Stimulated activated CD8-positive, alpha-beta memory T cell treated with anti-CD3 and anti-CD28 coated beads, Interleukin-15, amount 100 ng/mL, for 48 hours (primary cell): ENCODE measurements around the gene KRT83.
A peak's percentile ranks its signal among the peaks of the same experiment; 100 is the strongest.
"Not testable (repeated sequence)": the region's sequence is repeated elsewhere in the genome, so short reads cannot be mapped to it uniquely, and the experiment has no call there.

Experiments
- DNase-seq, 2 donors: peaks; one replicate each; pipeline ENCODE4 v3.0.0-alpha.2; 2020; ENCODE audit warnings: low read depth in 2 of 2

Gene KRT83

GRCh38 chr12:52353766-52354165 lies 32.6 kb upstream of the KRT83 start:
- DNase-seq = no peak

DNA sequence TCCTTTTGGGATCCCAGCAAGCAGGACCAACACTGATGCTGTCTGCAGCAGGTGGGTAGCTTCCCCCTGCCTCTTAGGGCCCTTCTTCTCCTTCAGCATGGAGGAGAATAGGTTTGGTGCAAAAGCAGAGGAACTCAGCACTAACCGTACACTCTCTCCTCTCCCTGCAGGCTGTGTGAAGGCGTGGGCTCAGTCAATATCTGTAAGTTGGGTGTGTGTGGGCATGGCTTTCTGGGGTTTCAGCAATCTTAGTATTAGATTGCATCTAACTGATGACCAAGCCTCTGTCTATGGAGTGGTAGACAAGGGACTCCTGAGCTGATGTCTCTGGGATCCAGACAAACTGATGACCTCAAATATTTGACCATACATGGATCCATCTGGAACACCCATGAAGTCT lies 31.8 kb upstream of the KRT83 start:
- DNase-seq = no peak

DNA sequence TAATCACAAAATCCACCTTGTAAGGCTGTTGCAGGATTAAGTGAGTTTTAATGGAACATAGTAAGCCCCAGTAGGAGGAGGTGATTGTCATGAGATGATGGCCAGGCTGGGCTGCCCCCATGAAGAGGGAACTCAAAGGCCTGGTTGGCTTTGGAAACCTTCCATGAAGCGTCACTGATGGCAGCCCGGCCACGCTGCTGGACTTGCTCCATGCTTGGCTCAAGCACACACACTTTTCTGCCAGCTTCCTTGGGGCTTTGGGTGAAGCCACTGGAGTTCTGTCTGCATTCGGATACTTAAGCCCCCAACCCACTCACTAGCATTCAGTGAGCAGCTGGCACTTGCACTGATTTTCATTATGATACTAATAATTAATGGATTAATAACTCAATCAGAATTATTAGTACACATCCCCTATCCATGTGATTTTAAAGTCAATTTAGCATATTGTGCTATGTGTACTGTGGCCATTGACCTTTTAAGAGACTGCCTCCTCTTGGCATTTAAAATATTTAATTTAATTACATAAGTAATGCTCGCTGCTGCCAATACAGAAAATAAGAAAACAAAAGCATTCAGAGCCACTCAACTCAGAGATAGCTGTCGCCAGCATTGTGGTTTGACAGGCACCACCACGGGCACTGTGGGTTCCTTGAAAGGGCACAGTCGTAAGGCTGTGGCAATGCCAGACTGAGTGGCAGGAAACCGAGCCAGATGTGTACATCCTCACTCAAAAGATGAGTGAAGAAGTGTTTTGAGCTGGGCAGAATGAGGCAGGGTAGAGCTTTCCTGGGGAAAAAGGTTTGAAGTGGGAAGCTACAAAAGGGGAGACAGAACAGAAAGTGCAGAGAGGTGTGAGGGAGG lies 30.2 kb upstream of the KRT83 start:
- DNase-seq = peak in 1 of 2 donors; percentile 19

DNA sequence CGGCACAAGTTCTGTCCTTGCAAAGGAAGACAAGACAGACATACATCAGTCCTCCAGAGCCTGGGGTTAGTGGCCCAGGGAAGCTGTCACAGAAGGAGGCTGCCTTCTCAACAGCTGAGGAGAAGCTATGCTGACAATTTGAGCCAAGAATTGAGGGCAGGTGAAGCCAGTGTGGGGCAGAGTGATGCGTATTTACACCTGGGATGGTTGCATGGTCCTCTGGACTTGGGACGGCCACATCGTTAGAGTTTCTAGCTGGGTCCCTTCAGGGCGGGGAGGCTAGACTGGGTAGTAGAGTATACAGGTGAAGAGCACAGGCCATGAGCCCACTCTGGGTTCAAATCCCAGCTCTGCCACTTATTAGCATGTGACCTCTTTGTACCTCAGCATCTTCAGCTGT lies 29.6 kb upstream of the KRT83 start:
- DNase-seq = no peak

GRCh38 chr12:52350021-52350620 lies 28.9 kb upstream of the KRT83 start:
- DNase-seq = no peak

GRCh38 chr12:52349196-52349595 lies 28.0 kb upstream of the KRT83 start:
- DNase-seq = no peak

DNA sequence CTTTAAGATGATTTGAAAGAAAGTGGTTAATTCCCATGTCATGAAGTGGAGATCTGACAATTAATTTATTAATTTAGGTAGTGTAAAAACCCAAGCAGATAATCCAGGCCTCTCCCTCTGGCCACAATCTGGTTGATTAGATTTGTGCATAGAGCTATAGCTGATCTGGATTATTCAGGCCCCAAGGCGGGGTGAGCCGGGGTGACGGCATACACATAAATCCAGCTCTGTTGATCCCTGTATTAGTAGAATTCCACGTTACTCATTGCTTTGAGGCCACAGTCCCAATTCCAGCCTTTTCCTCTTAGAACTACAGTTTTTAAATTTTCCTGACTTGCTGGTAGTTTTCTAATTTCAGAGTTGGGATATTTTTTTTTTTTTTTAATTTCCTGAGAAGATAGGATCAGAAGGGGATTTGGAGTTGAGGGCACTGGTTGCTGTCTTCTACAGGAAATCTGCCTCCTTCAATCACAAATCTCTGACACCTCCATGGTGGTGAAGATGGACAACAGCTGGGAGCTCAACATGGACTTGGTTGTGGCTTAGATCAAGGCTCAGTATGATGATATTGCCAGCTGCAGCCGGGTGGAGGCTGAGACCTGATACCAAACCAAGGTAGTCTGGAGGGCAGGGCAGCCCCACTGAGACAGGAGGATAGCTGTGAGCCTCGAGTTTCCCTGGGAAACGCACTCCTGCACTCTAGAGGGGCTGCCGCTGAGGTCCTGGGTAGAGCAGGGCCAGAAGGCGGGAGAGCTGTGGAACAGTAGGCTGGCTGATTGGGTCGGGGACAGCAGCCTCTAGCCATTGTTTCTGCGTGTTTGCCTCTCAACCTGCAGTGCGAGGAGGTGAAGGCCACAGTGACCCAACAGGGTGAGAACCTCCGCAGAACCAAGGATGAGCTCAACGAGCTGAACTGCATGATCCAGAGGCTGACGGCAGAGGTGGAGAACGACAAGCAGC lies 26.6 kb upstream of the KRT83 start:
- no peak for DNase-seq

DNA sequence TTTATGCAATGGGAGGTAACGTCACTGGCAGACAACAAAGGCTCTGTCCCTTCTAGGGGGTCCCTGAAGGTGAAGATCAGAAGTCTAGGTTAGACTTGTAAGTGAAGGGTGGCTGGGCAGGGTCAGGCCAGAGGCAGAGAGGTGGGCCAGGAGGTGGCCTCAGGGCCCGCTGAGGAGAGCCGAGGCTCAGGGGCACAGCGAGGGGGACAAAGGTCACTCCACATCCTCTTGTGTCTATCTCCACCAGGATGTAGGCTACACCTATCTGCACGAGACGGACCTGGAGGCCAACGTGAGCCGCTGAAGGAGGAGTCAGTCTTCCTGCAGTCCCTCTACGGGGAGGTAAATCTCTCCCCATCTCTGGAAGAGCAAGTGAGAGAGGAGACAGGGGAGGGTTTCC lies 25.8 kb upstream of the KRT83 start:
- no peak for DNase-seq

DNA sequence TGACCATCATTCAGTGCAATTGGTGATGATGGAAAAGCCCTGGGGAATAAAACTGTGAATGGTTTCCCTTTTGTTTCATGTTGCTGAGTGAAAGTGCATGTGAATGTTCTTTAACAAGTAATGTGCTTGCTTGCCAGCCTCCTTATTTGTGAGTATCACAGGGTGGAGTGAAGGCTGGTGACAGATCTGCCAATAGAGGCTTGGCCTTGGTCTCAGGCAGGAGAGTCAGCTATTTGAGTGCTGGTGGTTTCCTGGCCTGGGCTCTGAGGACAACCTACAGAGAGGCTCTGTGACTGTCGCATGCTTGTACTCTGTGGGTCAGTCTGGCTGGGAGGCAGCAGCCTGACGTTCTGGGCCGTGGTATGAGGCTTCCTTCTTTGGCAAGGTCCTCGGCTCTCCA lies 25.4 kb upstream of the KRT83 start:
- DNase-seq = no peak

DNA sequence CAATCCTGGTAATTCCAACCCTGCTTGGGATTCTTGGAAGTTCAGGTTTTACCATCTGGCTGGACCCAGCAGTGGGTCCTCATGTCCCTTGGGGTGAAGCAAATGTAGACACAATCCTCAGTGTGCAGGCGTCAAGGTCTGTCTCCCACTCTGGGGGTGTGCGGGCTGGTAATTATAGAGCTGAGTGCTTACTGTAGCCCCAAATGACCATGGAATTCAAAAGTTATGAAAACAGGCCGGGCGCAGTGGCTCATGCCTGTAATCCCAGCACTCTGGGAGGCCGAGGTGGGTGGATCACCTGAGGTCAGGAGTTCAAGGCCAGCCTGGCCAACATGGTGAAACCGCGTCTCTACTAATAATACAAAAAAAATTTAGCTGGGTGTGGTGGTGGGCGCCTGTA lies 23.8 kb upstream of the KRT83 start:
- not testable (repeated sequence) for DNase-seq

DNA sequence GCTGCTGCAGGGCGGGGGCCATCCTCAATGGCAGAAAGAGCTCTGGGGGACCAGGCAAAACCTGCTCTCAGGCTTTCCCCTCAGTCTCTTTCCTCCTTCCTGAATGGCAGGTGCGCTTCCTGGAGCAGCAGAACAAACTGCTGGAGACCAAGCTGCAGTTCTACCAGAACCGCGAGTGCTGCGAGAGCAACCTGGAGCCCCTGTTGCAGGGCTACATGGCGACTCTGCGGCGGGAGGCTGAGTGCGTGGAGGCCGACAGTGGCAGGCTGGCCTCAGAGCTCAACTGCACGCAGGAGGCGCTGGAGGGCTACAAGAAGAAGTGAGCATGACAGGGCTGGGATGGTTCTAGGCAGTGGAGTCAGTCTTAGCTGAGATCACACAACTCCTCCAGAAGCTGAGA lies 22.9 kb upstream of the KRT83 start:
- DNase-seq = no peak

DNA sequence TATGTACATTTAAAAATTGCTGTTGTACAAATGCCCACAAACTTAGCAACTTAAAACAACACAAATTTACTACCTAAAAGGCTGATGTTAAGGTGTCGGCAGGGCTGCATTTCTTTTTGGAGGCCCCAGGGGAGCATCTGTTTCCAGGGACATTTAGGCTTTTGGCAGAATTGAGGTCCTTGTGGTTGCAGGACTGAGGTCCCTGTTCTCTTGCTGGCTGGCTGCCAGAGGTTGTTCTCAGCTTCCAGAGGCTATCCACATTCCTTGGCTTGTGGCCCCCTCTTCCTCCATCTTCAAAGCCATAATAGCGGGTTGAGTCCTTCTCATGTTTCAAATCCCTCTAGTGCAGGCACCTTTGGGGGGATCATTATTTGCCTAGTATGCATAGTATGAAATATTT lies 22.4 kb upstream of the KRT83 start:
- DNase-seq = no peak

GRCh38 chr12:52342781-52343490 lies 21.7 kb upstream of the KRT83 start:
- DNase-seq = no peak

DNA sequence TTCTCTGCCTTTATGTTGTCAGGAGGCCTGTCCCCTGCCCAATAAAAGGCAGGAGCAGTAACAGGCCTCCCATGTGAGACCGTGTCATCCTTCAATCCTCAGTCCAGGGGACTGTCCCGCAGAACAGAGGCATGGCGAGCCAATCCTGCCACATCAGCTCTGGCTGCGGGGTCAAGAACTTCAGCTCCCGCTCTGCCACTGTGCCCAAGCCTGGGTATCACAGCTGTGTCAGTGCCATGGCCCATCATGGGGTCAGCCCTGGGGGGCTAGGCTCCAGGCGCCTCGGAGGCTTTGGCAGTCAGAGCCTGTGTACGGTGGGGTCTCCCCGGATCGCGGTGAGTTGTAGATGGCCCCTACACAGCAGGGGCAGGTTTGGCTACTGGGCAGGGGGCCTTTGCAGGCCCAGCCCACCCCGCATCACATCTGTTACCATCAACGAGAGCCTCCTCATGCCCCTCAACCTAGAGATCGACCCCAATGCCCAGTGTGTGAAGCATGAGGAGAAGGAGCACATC lies 19.9 kb upstream of the KRT83 start:
- no peak for DNase-seq

DNA sequence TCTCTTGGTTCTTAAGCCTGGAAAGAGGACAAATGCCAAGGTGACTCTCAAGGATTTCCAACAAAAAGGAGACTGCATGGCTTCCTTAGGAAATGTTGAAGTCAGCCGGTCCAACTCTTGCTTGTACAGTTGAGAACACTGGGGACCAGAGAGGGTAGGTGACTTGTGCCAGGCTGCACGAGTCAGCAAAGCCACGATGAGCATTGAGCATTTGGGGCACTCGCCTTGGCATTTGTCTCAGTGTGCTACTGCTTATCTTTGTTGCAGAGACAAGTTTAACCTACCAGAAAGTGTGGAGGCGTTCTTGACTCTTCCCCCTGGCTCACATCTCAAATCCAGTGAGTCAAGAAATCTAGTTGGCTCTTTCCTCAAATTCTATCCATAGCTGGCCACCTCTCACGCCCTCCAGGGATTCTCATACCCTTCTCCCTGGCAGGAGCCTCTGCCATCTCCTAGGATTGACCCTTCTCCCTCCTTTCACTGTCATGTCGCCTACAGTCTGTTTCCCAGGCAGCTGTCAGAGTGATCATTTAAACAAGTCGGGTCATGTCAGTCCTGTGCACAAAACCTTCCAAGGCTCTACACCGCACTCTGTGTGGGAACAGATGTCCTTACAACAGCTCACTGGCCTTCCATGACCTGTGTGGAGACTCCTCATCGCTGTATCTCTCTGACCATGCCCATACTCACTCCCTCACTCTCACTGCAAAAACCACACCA lies 17.2 kb upstream of the KRT83 start:
- DNase-seq = no peak

GRCh38 chr12:52337054-52337453 lies 15.9 kb upstream of the KRT83 start:
- no peak for DNase-seq

- DNase-seq = no peak
Measured at GRCh38 chr12:52336641-52337040, 15.4 kb upstream of the KRT83 start.

- no peak for DNase-seq
Measured at GRCh38 chr12:52335598-52336262, 14.5 kb upstream of the KRT83 start.

DNA sequence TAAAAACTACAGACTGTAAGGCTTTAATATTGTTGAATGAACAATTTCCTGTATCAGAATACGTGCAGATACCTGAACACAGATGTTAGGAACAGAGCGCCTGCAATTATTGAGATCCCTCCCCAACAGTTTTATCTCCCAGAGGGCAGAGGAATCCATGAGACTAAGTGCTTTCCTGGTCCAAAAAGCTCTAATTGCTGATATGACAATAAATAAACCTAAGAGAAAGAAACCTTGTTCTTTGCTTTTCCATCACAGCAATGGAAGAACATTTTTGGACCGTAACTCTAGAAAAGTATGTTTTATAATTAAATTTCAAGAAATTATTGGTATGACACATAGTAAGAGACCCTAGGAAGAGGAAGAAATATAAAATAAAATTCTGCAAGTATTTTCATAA lies 13.0 kb upstream of the KRT83 start:
- no peak for DNase-seq

DNA sequence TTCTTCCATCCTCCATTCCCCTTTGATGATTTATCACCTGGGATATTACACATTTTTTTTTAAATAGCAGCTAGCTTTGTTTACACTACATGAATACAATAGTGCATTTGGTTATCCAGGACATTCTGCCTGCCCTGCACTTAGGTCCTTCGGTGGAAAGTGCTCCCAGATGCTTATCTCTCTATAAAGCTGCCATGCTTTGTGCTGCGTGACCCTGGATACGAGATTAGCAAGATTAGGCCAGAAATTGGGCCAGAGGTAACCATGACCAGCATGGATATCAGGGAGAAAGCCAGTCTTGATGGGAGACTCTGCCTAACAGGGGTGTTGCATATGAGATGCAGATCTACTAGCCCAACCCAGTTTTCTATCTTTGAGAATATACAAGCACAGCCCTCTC lies 12.1 kb upstream of the KRT83 start:
- no peak for DNase-seq
